Panc1 (cell line): ENCODE data around the gene ASB11. TPM values are rescaled to one million over a fixed set of nuclear protein-coding genes. Genes with fewer than 3 reads are reported as not detected.
A peak's percentile ranks its signal among the peaks of the same experiment; 100 is the strongest.

Source experiments
- ATAC-seq: fragments of 200-7000 bp; cut with Tn5 transposase; 2 replicates; pipeline ENCODE4 v1.9.1; 2020; ENCODE audit warnings: mild to moderate bottlenecking, moderate library complexity
- Bru-seq: library from RNA; stranded (reverse); fragments of 400-500 nt; gene quantifications from one replicate; lab custom pipeline; 2021; lab: Mats Ljungman, UMichigan
- BruChase-seq, 2 experiments: library from RNA; stranded (reverse); fragments of 400-500 nt; gene quantifications; one replicate each; lab custom pipeline; 2021; lab: Mats Ljungman, UMichigan
- BruUV-seq: library from RNA; stranded (reverse); fragments of 400-500 nt; replicated peaks from 2 replicates; lab custom pipeline; 2021; lab: Mats Ljungman, UMichigan
- CTCF ChIA-PET: fragments of 300-600 bp; sonication (Branson Sonifier 250); formaldehyde crosslinking; loops from one replicate; lab custom pipeline; 2022; ENCODE audit warnings: antibody characterized with exemption; lab: Charles Lee
- POLR2A ChIA-PET: fragments of 300-600 bp; sonication (Branson Sonifier 250); formaldehyde crosslinking; loops from one replicate; lab custom pipeline; 2022; ENCODE audit warnings: antibody characterized with exemption; lab: Charles Lee
- DNase-seq: peaks from one replicate; pipeline ENCODE4 v3.0.0-alpha.2; 2010; ENCODE audit warnings: low read depth, low spot score
- H3K27ac ChIP-seq: 2 replicates; pipeline ENCODE4 v1.5.1; 2011; ENCODE audit warnings: mild to moderate bottlenecking, low read length, inconsistent platforms
- H3K27me3 ChIP-seq: fragments of 200-500 bp; sonication (Bioruptor generic); 2 replicates; pipeline ENCODE4 v1.6.0; 2014; ENCODE audit warnings: low read length, inconsistent platforms; ENCODE audit not compliant: control insufficient read depth, insufficient read depth
- H3K36me3 ChIP-seq: fragments of 200-500 bp; sonication (Bioruptor generic); 2 replicates; pipeline ENCODE4 v1.5.1; 2014; ENCODE audit warnings: inconsistent platforms, mild to moderate bottlenecking, low read length, moderate library complexity; ENCODE audit not compliant: control insufficient read depth, insufficient read depth
- H3K4me1 ChIP-seq: 2 replicates; pipeline ENCODE4 v1.5.1; 2011; ENCODE audit warnings: inconsistent platforms, mild to moderate bottlenecking, low read length, moderate library complexity; ENCODE audit not compliant: control insufficient read depth, insufficient read depth
- H3K4me3 ChIP-seq, 2 experiments: 2 replicates each; pipeline ENCODE4 v1.5.1; 2011 to 2012; ENCODE audit warnings: low read depth in 2 of 2, low read length in 2 of 2, mild to moderate bottlenecking in 2 of 2, inconsistent platforms in 1 of 2, moderate library complexity in 1 of 2
- H3K9me3 ChIP-seq: fragments of 200-500 bp; sonication (Bioruptor generic); 2 replicates; pipeline ENCODE4 v1.5.1; 2014; ENCODE audit warnings: low read depth, mild to moderate bottlenecking, inconsistent platforms, low read length, moderate library complexity; ENCODE audit not compliant: control insufficient read depth, insufficient read depth
- CTCF ChIP-seq: fragments of 450-650 bp; IDR thresholded peaks from 2 replicates; pipeline ENCODE4 v1.5.1; 2017; ENCODE audit warnings: mild to moderate bottlenecking
- POLR2AphosphoS5 ChIP-seq: IDR thresholded peaks from 2 replicates; pipeline ENCODE4 v1.6.1; 2012; ENCODE audit warnings: mild to moderate bottlenecking, low read depth, low read length, moderate library complexity
- REST ChIP-seq, 2 experiments: IDR thresholded peaks; 2 replicates each; pipeline ENCODE4 v1.6.1; 2011 to 2012; ENCODE audit warnings: low read depth in 2 of 2, control low read depth in 1 of 2, low read length in 1 of 2, mild to moderate bottlenecking in 1 of 2, moderate library complexity in 1 of 2; ENCODE audit not compliant: insufficient read depth in 1 of 2
- SIN3A ChIP-seq: IDR thresholded peaks from 2 replicates; pipeline ENCODE4 v1.6.1; 2012; ENCODE audit warnings: low read depth, mild to moderate bottlenecking, low read length, moderate library complexity, borderline replicate concordance; ENCODE audit not compliant: insufficient read depth
- TCF7L2 ChIP-seq: IDR thresholded peaks from 2 replicates; pipeline ENCODE4 v1.6.1; 2011; ENCODE audit warnings: mild to moderate bottlenecking, low read depth, low read length, inconsistent platforms
- in situ Hi-C: cut with HindIII; loops from 2 replicates; pipeline ENCODE4 v1.10.0; 2016; ENCODE audit warnings: low sequenced_read_pairs, low pct_unique_long_range_greater_than_20kb
- intact Hi-C: fragments of 100-400 bp; cut with micrococcal nuclease; formaldehyde crosslinking; loops from one replicate; pipeline ENCODE4 v1.10.0; 2022; ENCODE audit not compliant: unreplicated experiment
- long read RNA-seq: library from polyadenylated mRNA; unstranded; transcript quantifications from one replicate; pipeline ENCODE4 v2.0.0, GENCODE V29; 2021; ENCODE audit not compliant: unreplicated experiment
- polyA plus RNA-seq: library from polyadenylated mRNA; unstranded; fragments of >200 nt; gene quantifications from one replicate; pipeline ENCODE4 v1.2.1, GENCODE V29; 2012; ENCODE audit warnings: missing spikeins; ENCODE audit not compliant: insufficient read length
- total RNA-seq: library from RNA; stranded (reverse); gene quantifications from one replicate; pipeline ENCODE4 v1.2.1, GENCODE V29; 2021; ENCODE audit not compliant: unreplicated experiment

The ASB11 gene
- total RNA-seq (not detected), Bru-seq, nascent RNA (percentile 13 among the genes with signal in this experiment), BruChase-seq, experiment 1, labeled RNA remaining after a 2-hour chase (percentile 11 among the genes with signal in this experiment), BruChase-seq, experiment 2, labeled RNA remaining after a 6-hour chase (percentile 6 among the genes with signal in this experiment)
- not detected for polyA plus RNA-seq
- long read RNA-seq = 0 reads

- TF ChIP-seq REST (IDR thresholded peaks at IDR 0.05; ENCODE audit: insufficient read depth in 1 of 2, low read depth in 2 of 2, low read length in 1 of 2) = no peak
- TF ChIP-seq SIN3A = no peak
- no peak for TF ChIP-seq TCF7L2
- TF ChIP-seq CTCF = no peak
- TF ChIP-seq POLR2AphosphoS5 = no peak
- DNase-seq (no peak), ATAC-seq (no peak)
- in situ Hi-C loops = no loop called here
- intact Hi-C loops = no loop called here
- Histone ChIP-seq H3K9me3 (no peaks in the 10 kb centered on the region), H3K4me3 (no peak within 1 kb of the TSS), H3K36me3 (no peaks in the 10 kb centered on the region), H3K4me1 (no peaks in the 10 kb centered on the region), H3K27me3 (no peaks in the 10 kb centered on the region), H3K27ac (no peak within 1 kb of the TSS)
- POLR2A ChIA-PET = no interaction called here
- no TSS peak for BruUV-seq
- CTCF ChIA-PET = no interaction called here
Measured at GRCh38 chrX:15315509-15315908, at the start of gene ASB11. TSS of gene ASB11 (minus strand) at chrX:15315640. CDS start at chrX:15315605, 35 bp downstream.

GRCh38 chrX:15359701-15360100, 44.3 kb upstream of the ASB11 start:
- Histone ChIP-seq H3K9me3 (no peaks in the 10 kb centered on the region), H3K4me1 (no peaks in the 10 kb centered on the region), H3K4me3 (no peak overlapping the region), H3K27ac (no peak overlapping the region), H3K36me3 (no peaks in the 10 kb centered on the region), H3K27me3 (no peaks in the 10 kb centered on the region)
- ATAC-seq = no peak
- in situ Hi-C loops (no loop called here), intact Hi-C loops (no loop called here)
- DNase-seq = no peak
- CTCF ChIA-PET = interaction anchor here (0.6 kb wide), 1 partner anchor 40 kb away, joined by 4 read pairs; no protein-coding TSS in a partner anchor
- POLR2A ChIA-PET = no interaction called here
- BruUV-seq = no TSS peak
- no peak for TF ChIP-seq CTCF
- no peak for TF ChIP-seq POLR2AphosphoS5
- TF ChIP-seq SIN3A = no peak
- no peak for TF ChIP-seq REST (IDR thresholded peaks at IDR 0.05; ENCODE audit: insufficient read depth in 1 of 2, low read depth in 2 of 2, low read length in 1 of 2)
- TF ChIP-seq TCF7L2 = no peak
